Natural killer cell (primary cell): ENCODE data around the gene OGFR. TPM values are rescaled to one million over a fixed set of nuclear protein-coding genes. Genes with fewer than 3 reads are reported as not detected.
A peak's percentile ranks its signal among the peaks of the same experiment; 100 is the strongest.

Source experiments
- ATAC-seq, 3 donors: fragments of 150-1000 bp in 2 of 3; fragments of 200-7000 bp in 1 of 3; cut with Tn5 transposase; 1 replicate in 1 of 3; 2 replicates in 2 of 3; pipeline ENCODE4 v1.10.0; 2021; ENCODE audit warnings: mild to moderate bottlenecking in 2 of 3, moderate library complexity in 2 of 3
- DNase-seq, 2 donors: peaks; one replicate each; pipeline versions ENCODE4 v3.0.0 to v3.0.0-alpha.2; 2013 to 2021; ENCODE audit warnings: mixed read lengths in 1 of 2
- H3K27ac ChIP-seq: one replicate; pipeline ENCODE4 v1.5.1; 2013; ENCODE audit warnings: mild to moderate bottlenecking, low read length
- H3K27me3 ChIP-seq: one replicate; pipeline ENCODE4 v1.6.1; 2013; ENCODE audit warnings: low read length; ENCODE audit not compliant: control insufficient read depth, insufficient read depth
- H3K36me3 ChIP-seq: one replicate; pipeline ENCODE4 v1.6.1; 2013; ENCODE audit warnings: low read length; ENCODE audit not compliant: control insufficient read depth, insufficient read depth
- H3K4me1 ChIP-seq: one replicate; pipeline ENCODE4 v1.6.1; 2013; ENCODE audit warnings: low read length; ENCODE audit not compliant: control insufficient read depth, insufficient read depth
- H3K4me3 ChIP-seq: one replicate; pipeline ENCODE4 v1.5.1; 2013; ENCODE audit warnings: low read length
- H3K9me3 ChIP-seq: one replicate; pipeline ENCODE4 v1.6.1; 2013; ENCODE audit warnings: low read length; ENCODE audit not compliant: control insufficient read depth, insufficient read depth
- H3K27ac Mint-ChIP-seq, 2 donors: one replicate each; pipeline ENCODE4 v1.8.0; 2022; ENCODE audit warnings: mild to moderate bottlenecking in 2 of 2, mixed read lengths in 2 of 2, moderate library complexity in 1 of 2
- H3K27me3 Mint-ChIP-seq, 2 donors: one replicate each; pipeline ENCODE4 v1.8.0; 2022; ENCODE audit warnings: low read depth in 2 of 2, mixed read lengths in 2 of 2
- H3K36me3 Mint-ChIP-seq: one replicate; pipeline ENCODE4 v1.8.0; 2022; ENCODE audit warnings: mixed read lengths
- H3K4me1 Mint-ChIP-seq, 2 donors: one replicate each; pipeline ENCODE4 v1.8.0; 2022; ENCODE audit warnings: mixed read lengths in 2 of 2
- H3K4me3 Mint-ChIP-seq: one replicate; pipeline ENCODE4 v1.8.0; 2022; ENCODE audit warnings: mild to moderate bottlenecking, moderate library complexity, mixed read lengths
- H3K9me3 Mint-ChIP-seq, 2 donors: one replicate each; pipeline ENCODE4 v1.8.0; 2022; ENCODE audit warnings: mixed read lengths in 2 of 2
- CTCF ChIP-seq: fragments of 200-600 bp; IDR thresholded peaks from one replicate; pipeline ENCODE4 v1.8.0; 2022; ENCODE audit warnings: antibody characterized with exemption
- WGBS: methylation state at CpG from one replicate; pipeline ENCODE4 v1.1.7; 2013; ENCODE audit warnings: missing lambda C conversion rate; ENCODE audit not compliant: insufficient coverage; 5-methylcytosine and 5-hydroxymethylcytosine counted together
- intact Hi-C: fragments of 100-400 bp; cut with micrococcal nuclease; formaldehyde crosslinking; loops from one replicate; pipeline ENCODE4 v1.14.2; 2022
- total RNA-seq, 4 donors: library from RNA; stranded (reverse); fragments of 120-200 nt in 1 of 4; gene quantifications; one replicate each; pipeline versions ENCODE4 v1.2.3 to v1.2.4, GENCODE V29; 2013 to 2022

The OGFR gene
- total RNA-seq, 3 donors from 2014 or later (not counting 1 experiment from before 2014, with no cell fraction given): 71.0 to 84.0 (median 83.0) TPM

DNA sequence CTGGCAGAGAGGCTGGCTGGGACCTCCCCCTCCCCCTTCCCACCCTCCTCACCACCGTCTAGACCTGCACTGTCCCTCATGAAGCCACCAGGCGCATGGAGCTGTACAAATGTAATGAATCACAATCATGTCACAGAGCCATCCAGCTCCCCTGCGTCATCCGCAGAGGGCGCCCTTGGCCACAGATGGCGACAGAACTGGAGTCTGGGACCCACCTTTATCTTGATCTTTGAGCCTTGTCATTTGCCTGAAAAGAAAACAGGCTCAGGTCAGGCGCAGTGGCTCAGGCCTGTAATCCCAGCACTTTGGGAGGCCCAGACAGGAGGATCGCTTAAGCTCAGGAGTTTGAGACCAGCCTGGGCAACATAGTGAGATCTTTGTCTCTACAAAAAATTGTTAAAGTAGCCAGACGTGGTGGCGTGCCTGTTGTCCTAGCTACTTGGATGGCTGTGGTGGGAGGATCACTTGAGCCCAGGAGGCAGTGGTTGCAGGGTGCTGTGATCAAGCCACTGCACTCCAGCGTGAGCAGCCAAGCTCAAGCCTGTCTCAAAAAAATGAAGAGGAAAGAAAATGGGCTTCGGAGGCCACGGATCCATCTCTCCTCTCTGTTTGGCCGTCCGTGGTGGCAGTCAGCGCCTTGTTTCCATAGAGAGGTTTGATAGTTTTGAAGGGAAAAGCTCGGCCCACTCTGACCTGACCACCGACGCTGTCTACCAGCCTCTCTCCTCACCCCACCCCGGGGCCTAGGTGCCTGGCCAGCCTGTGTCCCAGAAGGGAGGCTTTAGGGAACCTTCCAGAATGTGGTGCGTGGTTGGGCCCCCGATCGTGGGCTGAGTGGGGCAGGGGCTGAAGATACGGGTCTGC is 18.4 kb downstream of the OGFR start:
- peaks cover 0 to 6% of the 10 kb centered on the region in 2 donors for H3K27me3 Mint-ChIP-seq
- WGBS: 81% methylated on average over 21 of the region's 24 CpGs
- H3K9me3 Mint-ChIP-seq: no peaks in the 10 kb centered on the region
- H3K4me1 ChIP-seq: peaks cover 16% of the 10 kb centered on the region
- no peak overlapping the region for H3K27ac ChIP-seq
- H3K4me3 Mint-ChIP-seq: no peak overlapping the region
- H3K4me1 Mint-ChIP-seq: no peaks in the 10 kb centered on the region
- no peak overlapping the region for H3K27ac Mint-ChIP-seq
- no peak overlapping the region for H3K4me3 ChIP-seq
- DNase-seq (peak in 1 of 2 donors; percentile 55), ATAC-seq (peak in 2 of 3 donors; percentile 28 to 51)
- no peak for TF ChIP-seq CTCF
- no peaks in the 10 kb centered on the region for H3K36me3 Mint-ChIP-seq
- H3K27me3 ChIP-seq: peaks cover 9% of the 10 kb centered on the region
- H3K36me3 ChIP-seq: no peaks in the 10 kb centered on the region
- H3K9me3 ChIP-seq: no peaks in the 10 kb centered on the region
- intact Hi-C loops: no loop called here

- Mint-ChIP-seq H3K9me3 (no peaks in the 10 kb centered on the region), H3K36me3 (no peaks in the 10 kb centered on the region), H3K4me3 (no peak overlapping the region), H3K4me1 (no peaks in the 10 kb centered on the region), H3K27me3 (peaks cover 0 to 2% of the 10 kb centered on the region in 2 donors), H3K27ac (no peak overlapping the region)
- DNase-seq: no peak
- Histone ChIP-seq H3K27ac (no peak overlapping the region), H3K9me3 (no peaks in the 10 kb centered on the region), H3K36me3 (no peaks in the 10 kb centered on the region), H3K4me3 (no peak overlapping the region), H3K27me3 (peaks cover 2% of the 10 kb centered on the region), H3K4me1 (peaks cover 16% of the 10 kb centered on the region)
- intact Hi-C loops: no loop called here
- no peak for TF ChIP-seq CTCF
- 92% methylated on average over 38 of the region's 38 CpGs for WGBS
- no peak for ATAC-seq
Observed at GRCh38 chr20:62823688-62824475, 19.2 kb downstream of the OGFR start.

- Histone ChIP-seq H3K36me3 (no peaks in the 10 kb centered on the region), H3K4me1 (peaks cover 16% of the 10 kb centered on the region), H3K27me3 (no peaks in the 10 kb centered on the region), H3K9me3 (no peaks in the 10 kb centered on the region), H3K27ac (no peak overlapping the region), H3K4me3 (no peak overlapping the region)
- ATAC-seq: peak; percentile 60 to 80 (median 75)
- Mint-ChIP-seq H3K27ac (no peak overlapping the region), H3K9me3 (no peaks in the 10 kb centered on the region), H3K4me3 (no peak overlapping the region), H3K36me3 (no peaks in the 10 kb centered on the region), H3K4me1 (no peaks in the 10 kb centered on the region), H3K27me3 (peaks cover 0 to 2% of the 10 kb centered on the region in 2 donors)
- TF ChIP-seq CTCF: no peak
- WGBS: 37% methylated on average over 28 of the region's 36 CpGs
- intact Hi-C loops: no loop called here
- peak in 1 of 2 donors; percentile 76 for DNase-seq
Observed at GRCh38 chr20:62824476-62825332, 20.1 kb downstream of the OGFR start.
